ENCODE measurements around the gene PRG2. TPM values are rescaled to one million over a fixed set of nuclear protein-coding genes. Genes with fewer than 3 reads are reported as not detected.

Gene PRG2
- total and polyA plus RNA-seq, 2 of the 13 experiments (the other 11 are each of a cell fraction or from before 2014, with no cell fraction given) = not detected

DNA sequence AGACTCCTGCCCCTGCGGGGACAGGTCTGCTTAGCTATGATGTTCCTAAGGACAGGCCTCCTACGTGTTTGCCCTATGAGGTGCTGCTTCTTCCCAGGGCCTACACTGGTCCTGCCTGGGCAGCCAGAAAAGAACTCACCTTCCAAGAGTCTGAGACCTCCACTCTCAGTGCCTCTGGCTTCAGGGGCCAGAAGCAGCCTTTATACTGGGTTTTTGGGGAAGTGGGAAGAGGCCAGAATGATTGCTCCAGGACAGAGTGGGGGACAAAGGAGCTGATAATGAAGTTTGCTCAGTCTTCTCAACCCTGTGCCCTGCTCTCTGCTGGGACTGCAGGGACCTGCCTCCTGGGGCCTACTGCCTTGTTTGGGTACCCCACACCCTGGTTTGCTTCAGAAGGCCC lies 9.5 kb downstream of the PRG2 start, which contains the start of gene PRG3:
Gene PRG3 (minus strand): TSS at position 176 of the 400 bp plus-strand sequence. CDS start 442 bp downstream, outside the sequence.
- Histone ChIP-seq H3K27ac (ENCODE audit: extremely low read length, insufficient read depth, low read length) (no peak within 1 kb of the TSS), H3K4me1 (ENCODE audit: insufficient read depth, low read length) (peaks cover 13% of the 10 kb centered on the region), H3K4me2 (ENCODE audit: low read depth, low read length) (no peak within 1 kb of the TSS), H3K36me3 (replicated peaks in 1 of 2; ENCODE audit: control insufficient read depth in 1 of 2, insufficient read depth in 2 of 2, low read length in 2 of 2) (no peaks in the 10 kb centered on the region), H3K9ac (ENCODE audit: insufficient read depth, low read depth, low read length) (no peak within 1 kb of the TSS), H3K79me2 (ENCODE audit: insufficient read depth, low read length) (no peaks in the 10 kb centered on the region), H4K20me1 (ENCODE audit: insufficient read depth, low read length) (no peaks in the 10 kb centered on the region), H3K27me3 (ENCODE audit: control insufficient read depth in 1 of 2, insufficient read depth in 2 of 2, low read length in 2 of 2) (no peaks in the 10 kb centered on the region), H3K9me3 (ENCODE audit: low read length) (no peaks in the 10 kb centered on the region), H3K4me3 (replicated peaks in 1 of 3; ENCODE audit: insufficient read depth in 1 of 3, low read depth in 2 of 3, low read length in 3 of 3) (no peak within 1 kb of the TSS), H2AFZ (ENCODE audit: low read length) (no peak within 1 kb of the TSS)
- in situ Hi-C loops (cut with HindIII; ENCODE audit: extremely low pct_ligation_motif_present, low pct_unique_long_range_greater_than_20kb) = loop anchor here (10.0 kb wide), 1 partner anchor 64 kb away; no protein-coding TSS in a partner anchor
- CTCF ChIA-PET (ENCODE audit: low intra/inter-chr PET ratio, low total read pairs) = no interaction called here
- ATAC-seq (no peak), DNase-seq (ENCODE audit: low spot score) (no peak), FAIRE-seq (no peak)
- no peak for TF ChIP-seq ZNF570 (CRISPR knock-in tag; IDR thresholded peaks at IDR 0.05; ENCODE audit: borderline replicate concordance)
- intact Hi-C loops (cut with micrococcal nuclease; ENCODE audit: unreplicated experiment) = no loop called here
- WGBS (ENCODE audit: low lambda C conversion rate) = 17% methylated on average over 1 of the region's 2 CpGs
- BruUV-seq (replicated peaks) = no TSS peak
- POLR2A ChIA-PET = no interaction called here

DNA sequence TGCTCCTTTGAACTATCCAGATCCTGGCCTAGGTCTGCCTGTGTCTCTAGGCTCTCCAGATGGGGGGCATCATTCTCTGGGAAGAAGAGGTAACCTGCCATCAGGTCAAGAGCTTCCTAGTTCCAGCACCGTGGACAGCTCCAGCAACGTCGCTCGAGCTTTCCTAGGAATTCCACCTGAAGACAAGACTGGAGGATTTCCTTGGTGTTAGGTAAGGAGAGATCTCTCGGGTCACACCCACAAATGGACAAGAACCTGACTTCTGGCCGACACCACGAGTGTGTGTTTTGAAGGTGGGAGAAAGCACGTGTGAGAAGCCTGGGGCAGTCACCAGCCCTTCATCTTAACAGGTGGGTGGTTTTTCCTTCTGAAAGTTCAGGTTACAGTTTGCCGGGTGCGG lies 10.7 kb downstream of the PRG2 start:
- H3K9me3 ChIP-seq (ENCODE audit: low read length) = no peaks in the 10 kb centered on the region
- H3K4me3 ChIP-seq (replicated peaks in 1 of 3; ENCODE audit: insufficient read depth in 1 of 3, low read depth in 2 of 3, low read length in 3 of 3) = no peak overlapping the region
- WGBS (ENCODE audit: low lambda C conversion rate) = 10% methylated on average over 8 of the region's 10 CpGs
- intact Hi-C loops (cut with micrococcal nuclease; ENCODE audit: unreplicated experiment) = no loop called here
- ATAC-seq (no peak; the same call in 2 of the 3 replicates), FAIRE-seq (no peak), DNase-seq (ENCODE audit: low spot score) (no peak)
- POLR2A ChIA-PET = no interaction called here
- no peak overlapping the region for H3K27ac ChIP-seq (ENCODE audit: extremely low read length, insufficient read depth, low read length)
- H3K9ac ChIP-seq (ENCODE audit: insufficient read depth, low read depth, low read length) = no peak overlapping the region
- BruUV-seq (replicated peaks) = no TSS peak
- H3K27me3 ChIP-seq (ENCODE audit: control insufficient read depth in 1 of 2, insufficient read depth in 2 of 2, low read length in 2 of 2) = no peaks in the 10 kb centered on the region
- in situ Hi-C loops (cut with HindIII; ENCODE audit: extremely low pct_ligation_motif_present, low pct_unique_long_range_greater_than_20kb) = loop anchor here (10.0 kb wide), 1 partner anchor 65 kb away; no protein-coding TSS in a partner anchor
- no peaks in the 10 kb centered on the region for H3K36me3 ChIP-seq (replicated peaks in 1 of 2; ENCODE audit: control insufficient read depth in 1 of 2, insufficient read depth in 2 of 2, low read length in 2 of 2)
- CTCF ChIA-PET (ENCODE audit: low intra/inter-chr PET ratio, low total read pairs) = no interaction called here
- H3K4me2 ChIP-seq (ENCODE audit: low read depth, low read length) = no peak overlapping the region
- H3K79me2 ChIP-seq (ENCODE audit: insufficient read depth, low read length) = no peaks in the 10 kb centered on the region
- peaks cover 13% of the 10 kb centered on the region for H3K4me1 ChIP-seq (ENCODE audit: insufficient read depth, low read length)
- H4K20me1 ChIP-seq (ENCODE audit: insufficient read depth, low read length) = no peaks in the 10 kb centered on the region
- H2AFZ ChIP-seq (ENCODE audit: low read length) = no peak overlapping the region
- TF ChIP-seq ATRX (CRISPR knock-in tag; IDR thresholded peaks at IDR 0.05; ENCODE audit: borderline replicate concordance) = no peak
- TF ChIP-seq, protein P1, sequence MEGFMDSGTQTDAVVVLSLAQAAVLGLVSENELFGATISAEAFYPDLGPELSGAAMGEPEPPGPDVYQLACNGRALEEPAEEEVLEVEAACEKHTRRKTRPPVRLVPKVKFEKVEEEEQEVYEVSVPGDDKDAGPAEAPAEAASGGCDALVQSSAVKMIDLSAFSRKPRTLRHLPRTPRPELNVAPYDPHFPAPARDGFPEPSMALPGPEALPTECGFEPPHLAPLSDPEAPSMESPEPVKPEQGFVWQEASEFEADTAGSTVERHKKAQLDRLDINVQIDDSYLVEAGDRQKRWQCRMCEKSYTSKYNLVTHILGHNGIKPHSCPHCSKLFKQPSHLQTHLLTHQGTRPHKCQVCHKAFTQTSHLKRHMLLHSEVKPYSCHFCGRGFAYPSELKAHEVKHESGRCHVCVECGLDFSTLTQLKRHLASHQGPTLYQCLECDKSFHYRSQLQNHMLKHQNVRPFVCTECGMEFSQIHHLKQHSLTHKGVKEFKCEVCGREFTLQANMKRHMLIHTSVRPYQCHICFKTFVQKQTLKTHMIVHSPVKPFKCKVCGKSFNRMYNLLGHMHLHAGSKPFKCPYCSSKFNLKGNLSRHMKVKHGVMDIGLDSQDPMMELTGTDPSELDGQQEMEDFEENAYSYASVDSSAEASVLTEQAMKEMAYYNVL (CRISPR knock-in tag; IDR thresholded peaks at IDR 0.05; ENCODE audit: borderline replicate concordance) = no peak
- TF ChIP-seq ZBTB20 (CRISPR knock-in tag; IDR thresholded peaks at IDR 0.05; ENCODE audit: borderline replicate concordance, low read depth) = no peak
- TF ChIP-seq ZSCAN22 (CRISPR knock-in tag; IDR thresholded peaks at IDR 0.05) = no peak
- TF ChIP-seq AGO2 (optimal IDR thresholded peaks at IDR 0.05; ENCODE audit: low read depth, low read length) = no peak
- TF ChIP-seq PHF8 (CRISPR knock-in tag; IDR thresholded peaks at IDR 0.05) = no peak
- TF ChIP-seq, protein P2, sequence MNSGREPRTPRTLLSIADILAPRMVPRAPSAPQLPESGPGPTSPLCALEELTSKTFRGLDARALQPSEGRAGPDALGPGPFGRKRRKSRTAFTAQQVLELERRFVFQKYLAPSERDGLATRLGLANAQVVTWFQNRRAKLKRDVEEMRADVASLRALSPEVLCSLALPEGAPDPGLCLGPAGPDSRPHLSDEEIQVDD (CRISPR knock-in tag; IDR thresholded peaks at IDR 0.05; ENCODE audit: borderline replicate concordance) = no peak
- TF ChIP-seq ZBTB38 (CRISPR knock-in tag; IDR thresholded peaks at IDR 0.05) = no peak
- no peak for TF ChIP-seq NR2F2 (IDR thresholded peaks at IDR 0.05; ENCODE audit: borderline replicate concordance, low read depth)
- TF ChIP-seq MIER2 (CRISPR knock-in tag; IDR thresholded peaks at IDR 0.05) = peak; percentile 96
- peak; percentile 68; the same call in 1 of the 2 replicates for TF ChIP-seq TGIF2 (CRISPR knock-in tag; IDR thresholded peaks at IDR 0.05)
- TF ChIP-seq ATF7 (IDR thresholded peaks at IDR 0.05) = no peak
- TF ChIP-seq ATF7 (CRISPR knock-in tag; IDR thresholded peaks at IDR 0.05) = no peak
- TF ChIP-seq ZFP90 (CRISPR knock-in tag; IDR thresholded peaks at IDR 0.05; ENCODE audit: borderline replicate concordance) = no peak; the same call in 1 of the 2 replicates
- no peak for TF ChIP-seq AKAP8 (CRISPR knock-in tag; IDR thresholded peaks at IDR 0.05)
- no peak for TF ChIP-seq FOSL2 (CRISPR knock-in tag; IDR thresholded peaks at IDR 0.05)
- peak; percentile 60; the same call in 1 of the 2 replicates for TF ChIP-seq WIZ (CRISPR knock-in tag; IDR thresholded peaks at IDR 0.05)
- TF ChIP-seq ZNF615 (CRISPR knock-in tag; IDR thresholded peaks at IDR 0.05; ENCODE audit: borderline replicate concordance) = no peak
